Measurements from ENCODE around the gene HMGN5.

The HMGN5 gene, protein sequence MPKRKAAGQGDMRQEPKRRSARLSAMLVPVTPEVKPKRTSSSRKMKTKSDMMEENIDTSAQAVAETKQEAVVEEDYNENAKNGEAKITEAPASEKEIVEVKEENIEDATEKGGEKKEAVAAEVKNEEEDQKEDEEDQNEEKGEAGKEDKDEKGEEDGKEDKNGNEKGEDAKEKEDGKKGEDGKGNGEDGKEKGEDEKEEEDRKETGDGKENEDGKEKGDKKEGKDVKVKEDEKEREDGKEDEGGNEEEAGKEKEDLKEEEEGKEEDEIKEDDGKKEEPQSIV

DNA sequence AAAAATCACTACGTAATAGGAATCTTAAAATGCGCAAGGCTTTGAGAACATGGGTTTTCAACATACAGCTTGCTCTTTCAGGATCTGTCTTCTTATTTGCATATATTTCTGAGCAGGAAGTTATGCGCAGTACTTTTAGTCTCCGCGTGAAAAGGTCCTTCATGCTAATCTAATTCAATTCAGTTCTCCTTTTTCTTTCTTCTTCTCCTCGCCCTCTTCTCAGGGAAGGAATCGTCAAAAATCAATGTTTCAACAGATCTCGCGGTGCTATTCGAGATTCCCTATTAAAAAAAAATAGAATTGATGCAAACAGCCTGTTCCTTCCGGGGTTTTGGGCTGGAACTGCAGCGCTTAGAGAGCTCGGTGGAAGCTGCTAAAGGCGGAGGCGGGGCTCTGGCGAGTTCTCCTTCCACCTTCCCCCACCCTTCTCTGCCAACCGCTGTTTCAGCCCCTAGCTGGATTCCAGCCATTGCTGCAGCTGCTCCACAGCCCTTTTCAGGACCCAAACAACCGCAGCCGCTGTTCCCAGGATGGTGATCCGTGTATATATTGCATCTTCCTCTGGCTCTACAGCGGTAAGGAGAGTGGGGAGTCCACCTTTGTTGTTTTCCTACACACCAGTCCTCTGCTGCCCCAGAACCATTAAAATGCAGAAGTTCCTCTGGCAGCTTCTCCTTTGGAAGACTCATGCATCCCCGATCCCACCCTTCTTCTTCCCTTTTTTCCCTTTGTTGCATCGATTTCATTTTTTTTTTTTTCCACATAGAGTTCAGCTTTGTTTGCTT, at the start of gene HMGN5, which contains the start of gene SH3BGRL:
TSS of gene HMGN5 (minus strand) at position 243 of the 785 bp plus-strand sequence. CDS start 80,364 bp downstream, outside the sequence.
TSS of gene SH3BGRL (plus strand) at position 432 of the 785 bp plus-strand sequence. CDS start at position 531, 99 bp downstream.
- DNase-seq (ENCODE audit: low read depth), result peak; percentile 49

DNA sequence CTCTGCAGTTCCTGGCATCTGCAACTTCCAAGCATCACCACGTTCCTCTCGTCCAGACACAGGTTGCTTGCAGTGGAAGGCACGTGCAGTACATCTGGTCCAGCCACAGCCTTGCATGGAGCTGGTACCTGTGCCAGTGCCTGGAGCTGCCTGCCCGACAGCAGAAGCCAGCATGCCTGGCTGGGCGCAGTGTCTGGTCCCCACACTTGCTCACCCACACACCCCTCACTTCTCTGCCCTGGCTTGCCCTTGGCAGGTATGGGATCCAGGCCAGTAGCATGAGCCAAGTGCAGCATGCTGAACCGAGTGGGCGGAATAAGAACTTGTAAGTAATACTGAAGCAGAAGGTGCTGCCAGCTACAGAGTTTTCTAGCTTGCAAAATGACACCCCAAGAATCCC, 40.0 kb upstream of the HMGN5 start:
- DNase-seq (ENCODE audit: low read depth), result no peak

DNA sequence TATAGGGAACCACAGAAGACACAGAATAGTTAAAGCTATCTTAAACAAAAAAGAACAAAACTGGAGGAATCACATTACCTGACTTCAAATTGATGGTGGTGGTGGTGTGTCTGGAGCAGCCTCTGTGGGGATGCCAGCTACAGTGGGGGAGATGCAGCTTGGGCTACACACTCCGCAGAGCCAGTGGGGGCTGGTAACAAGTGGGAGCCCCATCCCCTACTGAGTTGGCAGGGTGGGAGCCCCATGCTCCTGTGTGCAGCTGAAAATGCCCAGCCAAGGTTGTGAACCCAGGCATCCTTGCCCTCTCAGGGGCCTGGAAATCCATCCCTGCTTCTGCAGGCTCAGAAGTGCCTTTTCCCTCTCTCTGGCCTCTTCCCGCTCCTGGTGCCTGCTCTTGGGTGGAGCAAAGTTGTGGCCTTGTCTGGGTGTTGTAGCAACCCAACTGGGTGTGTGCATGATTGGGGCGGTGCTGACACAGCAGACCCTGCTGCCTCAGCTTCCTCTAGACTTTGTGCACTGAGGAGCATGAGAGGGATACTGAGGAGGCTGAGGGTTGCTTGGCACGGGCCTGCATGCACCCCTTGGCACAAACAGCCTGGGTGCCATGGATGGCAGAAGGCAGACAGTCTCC, 39.1 kb upstream of the HMGN5 start:
- DNase-seq (ENCODE audit: low read depth), result no peak

DNA sequence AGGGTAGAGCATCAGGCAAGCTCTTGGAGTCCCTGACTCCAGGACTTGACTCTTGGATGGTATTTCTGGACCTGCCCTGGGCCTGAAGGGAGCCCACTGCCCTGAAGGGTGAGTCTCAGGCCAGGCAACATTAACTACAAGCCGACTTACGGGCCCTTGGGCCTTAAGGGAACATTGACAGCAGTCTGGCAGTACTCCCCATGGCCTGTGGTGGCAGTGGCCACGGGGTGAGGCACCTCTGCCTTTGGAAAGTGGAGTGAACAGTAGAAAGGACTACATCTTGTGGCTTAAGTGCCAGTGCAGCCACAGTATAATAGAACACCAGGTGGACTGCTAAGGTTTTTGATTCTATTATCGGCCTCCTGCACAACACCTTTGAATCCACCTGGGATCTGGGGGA, 36.5 kb upstream of the HMGN5 start:
- no peak for DNase-seq (ENCODE audit: low read depth)

DNA sequence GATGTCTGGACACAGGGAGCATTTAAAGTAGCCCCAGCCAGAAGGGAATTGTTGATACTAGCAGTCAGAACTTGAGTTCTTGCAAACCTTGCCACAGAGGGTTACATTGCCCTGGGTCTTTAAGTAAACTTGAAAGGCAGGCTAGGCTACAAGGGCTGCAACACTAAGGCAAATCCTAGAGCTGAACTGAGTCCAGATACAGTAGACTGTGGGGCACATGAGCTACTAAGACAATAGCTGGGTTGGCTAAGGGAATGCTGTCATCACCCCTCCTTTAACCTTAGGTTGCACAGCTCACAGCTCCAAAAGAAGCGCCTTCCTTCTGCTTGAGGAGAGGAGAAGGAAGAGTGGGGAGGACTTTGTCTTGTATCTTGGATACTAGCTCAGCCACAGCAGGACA, 35.8 kb upstream of the HMGN5 start:
- no peak for DNase-seq (ENCODE audit: low read depth)

DNA sequence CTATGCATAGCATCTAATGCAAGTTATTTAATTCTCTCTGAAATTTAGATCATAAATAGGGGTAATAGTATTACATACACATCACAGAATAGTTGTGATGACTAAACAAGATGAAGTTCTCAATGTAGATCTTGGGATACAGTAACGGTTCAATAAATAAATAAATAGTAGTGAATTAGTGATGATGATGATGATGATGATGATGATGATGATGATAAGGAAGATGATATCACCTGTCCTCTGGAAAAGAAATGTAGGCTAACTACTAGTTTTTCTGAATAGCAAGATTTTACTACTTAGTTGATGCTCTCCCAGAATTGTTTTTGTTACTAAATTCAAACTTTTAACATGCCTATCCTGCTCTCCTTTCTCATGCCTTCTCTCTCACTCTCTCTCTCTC, 30.5 kb upstream of the HMGN5 start:
- no peak for DNase-seq (ENCODE audit: low read depth)

DNA sequence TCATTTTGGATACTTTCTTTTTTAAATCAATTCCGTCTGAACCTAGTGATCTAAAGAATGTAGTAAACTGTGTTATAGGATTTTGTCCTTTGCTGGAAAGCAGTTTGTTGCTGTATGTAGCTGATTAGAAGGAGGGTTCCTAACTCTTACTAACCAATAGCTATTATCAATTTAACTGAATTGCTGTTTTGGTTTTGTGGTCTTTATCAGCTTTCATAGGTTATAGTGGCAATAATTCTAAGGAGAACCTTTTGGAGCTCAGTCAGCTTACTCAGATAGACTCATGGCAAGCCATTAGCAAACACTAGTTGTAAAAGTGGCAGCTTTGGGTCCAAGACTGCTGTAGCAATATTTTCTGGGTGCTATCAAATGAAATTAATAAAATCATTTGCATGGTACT, 29.8 kb upstream of the HMGN5 start:
- no peak for DNase-seq (ENCODE audit: low read depth)

DNA sequence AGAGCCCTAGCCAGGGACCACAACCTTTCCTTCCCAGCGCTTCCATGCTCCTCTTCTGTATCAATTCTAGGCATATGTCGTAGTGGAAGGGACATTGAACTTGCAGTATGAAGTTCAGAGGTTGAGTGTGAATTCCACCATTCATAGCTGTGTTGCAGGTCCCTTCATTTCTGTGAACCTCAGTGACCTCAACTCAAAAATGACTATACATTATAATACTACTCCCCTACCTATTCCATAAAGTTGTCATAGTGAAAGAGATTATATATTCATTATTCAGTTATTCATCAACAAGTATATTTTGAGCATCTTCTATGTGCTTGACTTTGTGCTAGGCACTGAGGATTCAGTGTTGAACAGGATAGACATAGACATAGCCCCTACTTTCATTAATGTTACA, 28.2 kb upstream of the HMGN5 start:
- DNase-seq (ENCODE audit: low read depth), result no peak

DNA sequence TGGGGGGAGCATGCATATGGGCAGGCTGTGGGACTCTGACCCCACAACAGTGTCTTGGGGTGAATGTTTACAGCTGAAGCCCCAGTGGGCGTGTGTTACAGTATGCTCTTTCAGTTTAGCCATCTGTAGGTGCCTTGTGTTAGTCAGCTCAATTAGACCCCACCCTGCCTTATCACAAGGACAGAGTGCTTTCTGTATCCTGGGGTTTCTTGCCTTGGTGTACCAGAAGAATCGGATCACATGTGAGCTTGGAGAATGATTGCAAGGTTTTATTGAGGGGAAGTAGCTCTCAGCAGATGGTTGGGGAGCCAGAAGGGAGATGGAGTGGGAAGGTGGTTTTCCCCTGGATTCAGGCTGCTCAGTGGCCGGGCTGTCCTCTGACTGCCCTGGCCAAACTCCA, 27.5 kb upstream of the HMGN5 start:
- no peak for DNase-seq (ENCODE audit: low read depth)

DNA sequence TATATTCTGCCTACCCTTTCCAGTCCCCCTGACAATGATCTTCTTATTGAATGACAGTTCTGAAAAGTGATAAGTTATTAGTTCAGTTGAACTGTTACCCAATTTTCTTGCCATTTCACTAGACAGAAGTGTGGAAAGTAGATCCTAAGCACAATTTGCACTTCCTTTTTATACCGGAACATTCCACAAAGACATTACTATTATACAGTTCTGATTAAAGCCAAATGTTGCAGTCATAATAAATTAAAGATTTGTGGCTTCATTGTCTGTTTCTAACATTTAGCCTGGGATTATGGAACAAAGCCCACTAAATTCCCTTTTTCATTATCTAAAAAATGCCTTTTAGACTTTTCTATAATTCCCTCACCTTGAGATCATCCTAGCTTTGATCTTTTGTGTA, 14.0 kb upstream of the HMGN5 start:
- no peak for DNase-seq (ENCODE audit: low read depth)

DNA sequence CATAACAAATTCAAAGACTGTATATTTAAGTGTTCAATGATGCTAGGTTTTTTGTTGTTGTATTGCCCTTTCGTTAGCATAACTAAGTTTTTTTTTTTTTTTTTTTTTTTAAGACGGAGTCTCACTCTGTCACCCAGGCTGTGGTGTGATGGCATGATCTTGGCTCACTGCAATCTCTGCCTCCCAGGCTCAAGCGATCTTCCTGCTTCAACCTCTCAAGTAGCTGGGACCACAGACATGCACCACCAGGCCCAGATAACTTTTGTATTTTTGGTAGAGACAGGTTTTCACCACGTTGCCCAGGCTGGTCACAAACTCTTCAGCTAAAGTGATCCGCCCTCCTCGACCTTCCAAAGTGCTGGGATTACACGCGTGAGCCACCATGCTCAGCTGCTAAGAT, 7.2 kb upstream of the HMGN5 start:
- DNase-seq (ENCODE audit: low read depth), result no peak

DNA sequence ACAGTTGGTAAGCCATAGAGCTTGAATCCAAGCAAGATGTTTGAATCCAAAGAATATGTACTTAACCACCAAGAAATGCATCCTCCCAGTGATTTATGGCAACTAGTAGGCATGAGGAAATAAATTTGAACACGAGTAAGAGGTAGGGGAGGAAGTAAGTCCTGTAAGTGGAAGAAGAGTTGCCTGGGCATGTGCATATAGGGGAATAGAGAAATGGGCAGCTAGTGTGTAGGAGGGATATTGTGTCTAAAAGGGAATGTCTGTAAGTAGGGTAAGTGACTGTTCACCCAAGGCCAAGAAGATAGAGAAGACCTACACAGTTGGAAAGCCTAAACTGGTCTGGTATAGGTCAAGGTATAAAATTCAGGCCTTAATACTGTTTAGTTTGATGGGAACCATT, 4.8 kb upstream of the HMGN5 start:
- DNase-seq (ENCODE audit: low read depth), result no peak

DNA sequence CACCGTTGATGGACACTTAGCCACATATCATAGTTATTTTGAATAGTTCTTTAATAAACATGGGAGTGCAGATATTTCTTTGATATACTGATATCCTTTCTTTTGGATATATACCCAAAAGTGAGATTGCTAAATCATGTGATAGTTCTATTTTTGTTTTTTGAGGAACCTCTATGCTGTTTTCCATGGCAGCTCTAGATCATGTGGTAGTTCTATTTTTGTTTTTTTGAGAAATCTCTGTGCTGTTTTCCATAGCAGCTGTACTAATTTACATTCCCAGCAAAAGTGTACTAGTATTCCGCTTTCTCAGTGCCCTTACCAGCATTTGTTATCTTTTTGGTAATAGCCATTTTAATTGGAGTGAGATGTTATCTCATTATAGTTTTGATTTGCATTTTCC, 3.8 kb upstream of the HMGN5 start:
- no peak for DNase-seq (ENCODE audit: low read depth)

DNA sequence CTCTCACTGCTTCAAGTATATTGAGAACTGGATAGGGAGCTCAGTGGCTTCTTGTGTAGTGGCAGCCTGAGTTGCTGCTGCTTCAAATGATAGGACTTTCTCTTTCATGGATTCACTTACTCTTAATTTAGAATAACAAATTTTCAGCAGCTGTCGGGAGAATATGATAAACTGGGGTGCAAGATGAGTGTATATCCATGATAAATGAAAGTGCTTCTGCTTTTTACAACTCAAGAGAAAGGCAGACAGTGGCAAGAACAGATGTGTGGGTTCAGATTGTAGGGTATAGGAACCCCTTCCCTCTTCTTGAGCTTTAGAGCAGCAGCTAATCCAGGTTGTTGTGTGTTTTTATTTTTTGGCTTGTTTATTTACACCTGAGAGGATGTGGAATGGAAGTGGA, 1.2 kb upstream of the HMGN5 start:
- no peak for DNase-seq (ENCODE audit: low read depth)

DNA sequence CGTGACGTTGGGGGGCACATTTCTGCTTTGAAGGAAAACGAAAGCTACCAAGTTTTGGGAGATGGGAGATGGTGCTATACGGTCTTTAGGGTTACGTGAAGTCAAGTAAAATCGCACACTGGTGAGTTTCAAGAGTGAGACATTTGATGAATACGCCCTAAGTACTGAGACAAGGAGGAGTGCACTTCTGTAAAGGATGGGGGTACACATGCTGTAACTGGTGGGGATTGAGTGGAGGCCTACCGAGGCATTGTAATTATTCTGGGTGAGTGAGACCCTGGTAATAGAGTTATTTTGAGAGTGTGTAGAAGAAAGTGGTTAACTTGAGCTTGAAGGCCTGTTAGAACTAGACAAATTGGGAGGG, 725 bp upstream of the HMGN5 start:
- no peak for DNase-seq (ENCODE audit: low read depth)

DNA sequence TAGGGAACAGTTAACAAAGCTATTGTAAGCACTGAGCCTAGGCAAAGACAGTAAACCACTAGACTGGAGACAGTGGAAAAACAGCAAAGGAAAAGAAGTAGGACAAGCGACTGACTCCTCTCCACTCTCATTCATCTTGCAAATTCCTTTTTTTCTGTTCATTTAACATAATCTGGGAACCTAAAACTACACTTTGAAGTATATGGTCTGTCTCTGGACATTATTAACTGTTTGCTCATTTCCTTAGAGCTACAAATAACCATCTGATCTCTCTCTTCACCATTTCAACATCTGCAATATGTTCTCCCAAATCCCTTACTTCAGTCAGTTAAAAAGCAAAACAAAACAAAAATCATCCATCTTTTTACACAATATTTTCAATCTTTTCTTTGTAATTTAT, 642 bp downstream of the HMGN5 start:
- no peak for DNase-seq (ENCODE audit: low read depth)

DNA sequence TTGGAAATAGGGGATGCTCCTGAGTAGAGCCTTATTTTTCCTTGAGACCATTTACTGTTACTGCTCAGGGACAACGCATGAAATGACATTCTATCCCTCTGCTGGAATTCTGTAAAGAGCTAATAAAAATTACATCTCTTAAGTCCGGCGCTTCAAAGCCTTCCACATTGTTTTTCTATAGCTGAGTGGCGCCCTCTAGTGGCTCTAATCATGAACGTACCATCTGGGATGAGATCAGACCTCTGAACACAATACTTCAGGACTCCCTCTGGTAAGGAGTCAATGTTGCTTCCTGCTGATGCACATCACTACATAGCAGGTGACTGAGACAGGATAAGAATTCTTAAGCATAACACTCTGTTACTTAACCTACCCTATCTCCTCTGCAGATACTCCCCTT, 6.0 kb downstream of the HMGN5 start:
- DNase-seq (ENCODE audit: low read depth), result peak; percentile 26

DNA sequence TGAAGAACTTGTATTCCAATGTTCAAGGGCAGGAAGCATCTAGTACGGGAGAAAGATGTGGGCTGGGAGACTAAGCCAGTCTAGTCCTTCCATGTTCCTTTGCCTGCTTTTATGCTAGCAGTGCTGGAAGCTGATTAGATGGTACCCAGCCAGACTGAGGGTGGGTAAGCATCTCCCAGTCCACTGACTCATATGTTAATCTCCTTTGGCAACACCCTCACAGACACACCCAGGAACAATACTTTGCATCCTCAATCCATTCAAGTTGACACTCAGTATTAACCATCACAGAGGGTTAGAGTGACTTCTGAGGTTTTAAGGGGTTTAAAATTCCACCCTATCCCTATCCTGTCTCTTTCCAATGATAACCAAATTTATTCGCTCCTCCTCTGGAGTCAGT, 6.5 kb downstream of the HMGN5 start:
- DNase-seq (ENCODE audit: low read depth), result no peak

DNA sequence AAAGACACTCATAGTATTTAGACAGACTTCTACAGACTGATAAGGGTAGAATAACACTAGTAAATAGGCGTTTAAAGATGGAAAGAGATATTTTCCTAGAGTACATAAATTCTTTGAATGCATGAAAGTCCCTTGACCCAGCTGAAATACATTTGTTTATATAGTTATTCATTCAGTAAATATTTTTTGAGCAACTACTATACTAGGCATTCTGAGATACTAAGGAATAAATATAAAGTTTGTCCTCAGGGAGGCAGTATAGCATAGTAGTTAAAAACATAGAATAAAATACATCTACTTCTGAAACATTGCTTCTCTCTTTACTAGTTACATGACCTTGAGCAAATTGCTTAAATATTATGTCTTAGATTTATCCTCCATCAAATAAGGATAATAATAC, 27.4 kb downstream of the HMGN5 start:
- no peak for DNase-seq (ENCODE audit: low read depth)

DNA sequence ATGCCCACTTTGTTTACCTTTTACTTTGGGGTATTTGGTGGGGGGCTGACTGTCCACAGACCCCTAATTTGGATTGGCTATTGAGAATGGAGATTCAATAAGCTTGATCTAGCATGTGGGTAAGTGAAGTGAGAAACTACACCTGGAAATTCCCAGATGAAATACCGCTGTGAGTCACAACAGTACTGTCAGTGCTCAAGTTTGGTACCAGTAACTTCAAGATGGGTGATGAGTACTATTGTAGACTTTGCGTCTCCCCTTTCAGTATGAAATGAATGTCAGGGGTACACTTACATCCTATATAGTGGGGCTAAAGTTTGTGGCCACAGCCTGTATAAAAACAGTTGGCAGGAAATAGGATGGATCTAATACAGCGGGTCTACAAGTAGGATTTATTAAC, 33.3 kb downstream of the HMGN5 start:
- DNase-seq (ENCODE audit: low read depth), result no peak

DNA sequence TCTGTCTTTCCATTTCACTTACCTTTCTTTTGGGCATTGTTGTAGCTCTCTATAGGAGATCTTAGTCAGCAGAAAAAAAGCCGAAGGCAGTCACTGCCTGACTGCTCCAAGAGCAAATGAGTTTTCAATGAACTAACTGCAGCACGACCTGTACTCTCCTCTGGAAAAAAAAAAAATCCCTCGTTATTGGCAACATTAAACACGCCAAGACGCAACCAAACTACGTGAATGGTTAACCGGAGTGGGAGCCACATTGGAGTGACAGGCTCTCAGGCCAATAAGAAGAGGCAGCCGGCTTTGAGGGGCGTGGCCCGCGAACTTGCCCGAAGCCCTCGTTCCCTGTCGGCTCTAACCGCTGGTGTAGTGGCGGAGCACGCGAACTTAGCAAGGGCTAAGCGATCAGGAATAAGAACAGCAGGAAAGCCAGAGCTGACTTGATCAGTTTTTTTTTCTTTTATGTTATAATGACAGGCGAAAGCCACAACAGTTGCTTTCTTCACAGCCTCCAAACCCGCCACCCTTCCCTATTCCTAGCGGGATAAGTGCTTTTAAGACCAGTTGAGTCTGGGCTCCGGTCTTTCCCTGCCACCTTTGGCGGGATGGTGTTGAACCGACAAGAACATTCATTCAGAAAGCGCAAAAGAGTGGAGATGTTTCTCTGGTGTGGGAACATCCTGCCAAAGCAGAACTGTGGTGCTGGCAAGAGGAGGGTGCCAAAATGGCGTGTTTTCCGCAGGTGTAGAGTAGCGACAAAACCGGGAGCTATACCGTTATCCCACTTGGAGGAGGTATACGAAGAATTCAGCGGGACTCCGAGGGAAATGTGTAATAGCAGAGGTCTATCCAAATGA, 80.0 kb downstream of the HMGN5 start:
- peak; percentile 80 for DNase-seq (ENCODE audit: low read depth)

DNA sequence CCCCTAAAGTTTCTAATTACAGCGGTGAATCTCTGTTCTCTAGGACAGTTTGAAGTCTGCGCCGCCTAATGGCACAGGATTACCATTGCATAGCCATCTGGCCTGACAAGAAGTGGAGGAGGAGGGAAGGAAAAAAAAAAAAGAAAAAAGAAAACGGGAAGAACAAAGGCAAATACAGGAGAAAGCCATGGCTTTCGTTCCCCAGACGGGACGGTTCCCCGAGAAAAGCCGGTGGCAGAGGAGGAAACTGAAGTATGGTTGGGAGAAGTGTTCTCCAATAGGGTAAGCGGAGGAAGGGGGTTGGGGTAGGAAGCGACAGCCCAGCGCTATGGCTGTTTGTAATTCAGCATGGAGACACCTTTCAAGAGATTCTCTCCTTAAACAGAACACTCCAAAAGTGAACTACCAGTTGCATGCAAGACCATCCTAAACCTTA, 80.8 kb downstream of the HMGN5 start:
- no peak for DNase-seq (ENCODE audit: low read depth)
